IPS-18a (cell line): ENCODE measurements around the gene GABRR1.
A peak's percentile ranks its signal among the peaks of the same experiment; 100 is the strongest.

Experiments used
- H3K27ac ChIP-seq: one replicate; pipeline ENCODE4 v1.5.1; 2013; ENCODE audit warnings: low read length
- H3K27me3 ChIP-seq: one replicate; pipeline ENCODE4 v1.6.1; 2013; ENCODE audit warnings: mild to moderate bottlenecking, low read length; ENCODE audit not compliant: control insufficient read depth, insufficient read depth
- H3K36me3 ChIP-seq: one replicate; pipeline ENCODE4 v1.6.1; 2013; ENCODE audit warnings: low read depth, low read length; ENCODE audit not compliant: control insufficient read depth
- H3K4me1 ChIP-seq: one replicate; pipeline ENCODE4 v1.6.1; 2013; ENCODE audit warnings: low read depth, low read length; ENCODE audit not compliant: control insufficient read depth
- H3K4me3 ChIP-seq: one replicate; pipeline ENCODE4 v1.5.1; 2013; ENCODE audit warnings: low read length
- H3K9ac ChIP-seq: one replicate; pipeline ENCODE4 v1.6.1; 2013; ENCODE audit warnings: mild to moderate bottlenecking, low read length, moderate library complexity
- H3K9me3 ChIP-seq: one replicate; pipeline ENCODE4 v1.6.1; 2013; ENCODE audit warnings: low read depth, low read length; ENCODE audit not compliant: control insufficient read depth

The GABRR1 gene

DNA sequence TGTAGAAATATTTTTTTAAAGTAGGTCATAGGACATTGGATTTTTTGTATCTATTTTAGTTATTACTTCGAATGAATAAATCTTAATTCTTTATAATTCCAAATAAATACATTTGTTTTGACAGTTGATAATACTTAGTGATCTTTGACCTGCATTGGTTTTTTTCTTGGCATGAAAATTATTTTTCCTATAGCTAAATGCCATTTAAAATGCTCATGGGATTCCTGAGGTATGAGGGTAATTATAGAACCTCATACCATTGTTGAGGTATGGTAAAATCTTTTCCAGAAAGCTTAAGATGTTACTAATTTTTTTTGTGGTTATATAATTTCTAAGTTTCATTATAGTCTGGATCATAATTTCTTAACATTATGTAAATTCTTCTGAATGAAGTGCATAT lies 63.0 kb downstream of the GABRR1 start:
- Histone ChIP-seq H3K9me3 (no peaks in the 10 kb centered on the region), H3K4me1 (no peaks in the 10 kb centered on the region), H3K27me3 (no peaks in the 10 kb centered on the region), H3K4me3 (no peak overlapping the region), H3K27ac (no peak overlapping the region), H3K9ac (no peak overlapping the region), H3K36me3 (no peaks in the 10 kb centered on the region)

DNA sequence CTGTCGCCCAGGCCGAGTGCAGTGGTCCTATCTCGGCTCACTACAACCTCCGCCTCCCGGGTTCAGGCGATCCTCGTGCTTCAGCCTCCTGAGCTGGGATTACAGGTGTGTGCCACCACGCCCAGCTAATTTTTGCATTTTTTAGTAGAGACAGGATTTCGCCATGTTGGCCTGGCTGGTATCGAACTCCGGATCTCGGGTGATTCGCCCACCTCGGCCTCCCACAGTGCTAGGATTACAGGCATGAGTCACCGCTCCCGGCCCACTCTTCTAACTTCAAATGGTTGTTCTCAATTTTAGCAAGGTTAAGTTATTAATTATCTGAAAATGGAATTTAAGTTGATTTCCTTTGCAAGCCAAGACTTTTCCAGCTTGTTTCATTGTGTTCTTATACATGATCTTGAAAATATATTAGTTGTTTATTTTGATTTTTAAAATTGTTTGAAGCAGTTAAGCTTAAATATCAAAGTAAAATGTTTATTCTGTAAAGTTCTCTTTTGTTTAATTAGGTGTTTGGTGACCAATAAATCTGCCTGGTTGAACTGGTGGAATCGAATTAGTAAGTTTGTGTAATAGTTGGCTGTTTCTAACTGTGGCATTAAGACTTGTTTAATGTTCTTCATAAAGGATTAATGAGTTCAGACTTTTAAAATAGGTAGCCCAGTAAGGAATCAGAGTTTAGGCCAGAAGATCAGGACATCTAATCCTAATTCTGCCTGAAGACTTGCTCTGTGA lies 69.0 kb downstream of the GABRR1 start:
- Histone ChIP-seq H3K4me1 (peaks cover 6% of the 10 kb centered on the region), H3K36me3 (no peaks in the 10 kb centered on the region), H3K9me3 (no peaks in the 10 kb centered on the region), H3K27ac (no peak overlapping the region), H3K27me3 (peaks cover 50% of the 10 kb centered on the region), H3K9ac (no peak overlapping the region), H3K4me3 (no peak overlapping the region)

DNA sequence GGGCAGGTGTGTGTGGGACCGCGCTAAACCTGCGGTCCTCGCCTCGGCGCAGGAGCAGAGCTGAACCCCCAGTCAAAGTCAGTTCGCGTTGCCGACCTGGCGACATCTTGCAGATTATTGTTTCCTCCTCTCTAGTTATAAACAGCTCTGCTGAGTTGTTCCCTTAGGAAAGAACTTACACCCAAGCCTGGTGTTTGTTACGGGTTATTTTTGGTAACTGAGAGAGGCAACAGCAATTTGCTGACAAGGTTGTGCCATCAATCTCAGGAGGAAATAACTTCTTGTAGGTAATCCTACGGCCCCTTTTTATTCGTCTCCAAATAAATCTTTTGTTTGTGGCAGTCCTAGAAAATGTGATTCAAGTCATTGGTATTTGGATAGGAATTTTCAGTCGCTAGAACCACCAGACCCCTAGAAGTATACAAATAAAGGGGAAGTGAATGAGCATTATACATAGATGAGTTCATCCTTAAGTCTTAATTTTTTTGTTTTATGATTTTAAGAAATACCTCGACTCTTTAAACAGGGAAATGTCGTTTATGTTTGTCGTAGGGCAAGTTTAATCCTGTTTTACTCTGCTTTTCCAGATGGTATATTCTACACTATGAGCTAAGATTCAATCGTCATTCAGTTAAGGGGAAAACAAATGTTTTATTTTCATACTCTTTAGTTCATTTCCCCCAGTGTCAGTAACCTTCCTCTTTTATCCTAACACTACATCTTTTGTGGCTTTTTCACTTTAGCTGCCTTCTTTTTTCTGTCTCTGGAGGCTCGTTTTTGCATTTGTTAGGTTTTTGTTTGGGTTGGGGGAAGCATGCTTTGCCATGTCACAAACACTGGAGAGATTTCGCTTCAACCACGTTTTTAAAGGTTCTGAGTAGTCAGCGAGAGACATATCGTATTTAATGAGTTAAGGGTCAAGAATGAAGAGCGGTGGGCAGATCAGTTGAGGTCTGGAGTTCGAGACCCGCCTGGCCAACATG lies 70.1 kb downstream of the GABRR1 start:
- Histone ChIP-seq H3K27me3 (peaks cover 53% of the 10 kb centered on the region), H3K36me3 (no peaks in the 10 kb centered on the region), H3K4me1 (peaks cover 6% of the 10 kb centered on the region), H3K9ac (peak overlapping the region; percentile 50), H3K4me3 (peak overlapping the region; percentile 51), H3K27ac (no peak overlapping the region), H3K9me3 (no peaks in the 10 kb centered on the region)

DNA sequence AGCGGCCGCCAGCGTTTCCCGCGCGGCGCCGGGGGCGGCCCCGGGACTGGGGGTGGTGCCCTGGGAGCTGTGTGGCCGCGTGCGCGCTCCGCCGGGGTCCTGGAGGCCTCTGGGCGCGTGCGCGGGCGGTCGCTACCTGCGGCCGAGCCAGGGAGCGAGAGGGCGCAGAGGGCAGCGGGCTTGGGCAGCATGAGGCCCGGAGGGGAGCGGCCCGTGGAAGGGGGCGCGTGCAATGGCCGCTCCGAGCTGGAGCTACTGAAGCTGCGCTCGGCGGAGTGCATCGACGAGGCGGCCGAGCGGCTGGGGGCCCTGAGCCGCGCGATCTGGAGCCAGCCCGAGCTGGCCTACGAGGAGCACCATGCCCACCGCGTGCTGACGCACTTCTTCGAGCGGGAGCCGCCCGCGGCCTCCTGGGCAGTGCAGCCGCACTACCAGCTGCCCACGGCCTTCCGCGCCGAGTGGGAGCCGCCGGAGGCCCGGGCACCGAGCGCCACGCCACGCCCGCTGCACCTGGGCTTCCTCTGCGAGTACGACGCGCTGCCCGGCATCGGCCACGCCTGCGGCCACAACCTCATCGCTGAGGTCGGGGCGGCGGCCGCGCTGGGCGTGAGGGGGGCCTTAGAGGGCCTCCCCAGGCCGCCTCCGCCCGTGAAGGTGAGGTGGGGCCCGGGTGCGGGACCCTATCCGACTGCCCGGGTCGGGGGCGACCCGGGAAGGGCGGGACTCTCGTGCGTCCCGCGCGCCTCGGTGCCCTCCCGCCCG lies 71.0 kb downstream of the GABRR1 start, which contains the start of gene PM20D2:
Gene PM20D2 (plus strand): TSS at position 100 of the 762 bp plus-strand sequence. CDS start 90 bp downstream, at position 190.
- H3K27ac ChIP-seq = no peak within 1 kb of the TSS
- H3K4me3 ChIP-seq = peak within 1 kb of the TSS; percentile 51
- H3K9ac ChIP-seq = peak within 1 kb of the TSS; percentile 50
- peaks cover 53% of the 10 kb centered on the region for H3K27me3 ChIP-seq
- H3K4me1 ChIP-seq = peaks cover 6% of the 10 kb centered on the region
- no peaks in the 10 kb centered on the region for H3K36me3 ChIP-seq
- no peaks in the 10 kb centered on the region for H3K9me3 ChIP-seq

DNA sequence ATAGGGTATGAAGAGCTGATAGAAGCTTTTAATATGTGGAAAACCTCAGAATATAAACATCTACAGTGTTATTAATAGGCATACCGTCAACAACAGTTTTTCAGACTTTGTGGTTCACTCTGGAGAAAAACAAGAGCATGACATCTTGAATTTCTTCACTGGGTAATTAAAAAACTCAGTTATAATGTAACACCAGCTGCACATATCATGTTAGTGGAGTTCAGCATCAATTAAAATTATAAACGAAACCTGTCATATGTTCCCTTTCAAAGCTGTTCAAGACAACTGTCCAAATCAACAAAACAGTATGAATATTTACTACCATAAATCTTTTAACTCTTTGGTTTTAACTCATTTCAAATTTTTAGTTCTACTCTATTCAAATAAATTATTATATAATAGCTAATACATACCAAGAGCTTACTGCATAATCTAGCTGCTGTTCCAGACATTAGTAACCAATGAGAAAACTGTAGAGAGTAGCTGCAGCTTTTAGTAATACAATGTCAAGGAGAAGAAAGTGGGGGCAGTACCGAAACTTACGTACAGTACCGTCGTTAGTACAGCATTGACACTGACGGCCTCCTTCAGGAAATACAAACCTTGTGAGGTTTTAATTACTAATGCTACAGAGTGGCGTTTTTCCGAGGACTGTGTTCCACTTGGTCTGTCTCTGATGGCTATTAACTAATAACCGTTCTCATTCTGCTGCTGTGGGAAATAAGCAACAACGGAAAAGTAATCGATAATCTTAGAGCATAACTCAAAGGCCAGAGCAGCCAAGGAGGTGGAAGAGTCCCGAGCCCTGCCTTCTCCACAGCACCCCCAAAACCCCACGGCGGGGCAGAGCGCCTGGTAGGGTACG lies 71.8 kb downstream of the GABRR1 start:
- H3K9me3 ChIP-seq = no peaks in the 10 kb centered on the region
- H3K4me3 ChIP-seq = peak overlapping the region; percentile 51
- peaks cover 6% of the 10 kb centered on the region for H3K4me1 ChIP-seq
- H3K27me3 ChIP-seq = peaks cover 53% of the 10 kb centered on the region
- no peak overlapping the region for H3K27ac ChIP-seq
- peak overlapping the region; percentile 50 for H3K9ac ChIP-seq
- H3K36me3 ChIP-seq = no peaks in the 10 kb centered on the region

DNA sequence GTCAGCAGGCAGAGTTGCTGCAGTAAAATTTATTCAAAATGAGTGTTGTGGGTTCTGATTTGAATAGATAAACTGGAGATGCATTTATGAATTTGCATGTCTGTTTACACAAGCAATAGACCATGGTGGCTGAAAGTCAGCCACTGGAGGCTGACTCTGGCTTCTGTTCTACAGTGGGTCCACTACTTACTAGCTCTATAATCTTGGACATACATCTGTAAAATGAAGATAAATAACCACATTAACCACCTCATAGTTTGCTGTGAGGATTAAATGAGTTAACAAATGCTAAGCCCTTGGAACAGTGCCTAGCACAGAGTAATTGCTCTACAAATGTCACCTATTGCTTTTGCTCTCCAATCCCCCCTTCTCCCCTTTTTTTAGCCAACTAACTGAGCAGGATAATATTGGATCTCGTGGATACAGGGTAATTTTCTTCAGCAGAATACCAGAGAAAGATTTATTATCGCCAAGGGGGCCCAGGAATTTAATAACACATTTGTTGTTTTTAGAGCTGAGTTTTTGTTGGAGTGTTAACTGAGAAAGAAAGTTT lies 72.7 kb downstream of the GABRR1 start:
- H3K9me3 ChIP-seq = no peaks in the 10 kb centered on the region
- no peaks in the 10 kb centered on the region for H3K36me3 ChIP-seq
- H3K9ac ChIP-seq = no peak overlapping the region
- no peak overlapping the region for H3K4me3 ChIP-seq
- peaks cover 6% of the 10 kb centered on the region for H3K4me1 ChIP-seq
- no peak overlapping the region for H3K27ac ChIP-seq
- H3K27me3 ChIP-seq = peaks cover 56% of the 10 kb centered on the region

DNA sequence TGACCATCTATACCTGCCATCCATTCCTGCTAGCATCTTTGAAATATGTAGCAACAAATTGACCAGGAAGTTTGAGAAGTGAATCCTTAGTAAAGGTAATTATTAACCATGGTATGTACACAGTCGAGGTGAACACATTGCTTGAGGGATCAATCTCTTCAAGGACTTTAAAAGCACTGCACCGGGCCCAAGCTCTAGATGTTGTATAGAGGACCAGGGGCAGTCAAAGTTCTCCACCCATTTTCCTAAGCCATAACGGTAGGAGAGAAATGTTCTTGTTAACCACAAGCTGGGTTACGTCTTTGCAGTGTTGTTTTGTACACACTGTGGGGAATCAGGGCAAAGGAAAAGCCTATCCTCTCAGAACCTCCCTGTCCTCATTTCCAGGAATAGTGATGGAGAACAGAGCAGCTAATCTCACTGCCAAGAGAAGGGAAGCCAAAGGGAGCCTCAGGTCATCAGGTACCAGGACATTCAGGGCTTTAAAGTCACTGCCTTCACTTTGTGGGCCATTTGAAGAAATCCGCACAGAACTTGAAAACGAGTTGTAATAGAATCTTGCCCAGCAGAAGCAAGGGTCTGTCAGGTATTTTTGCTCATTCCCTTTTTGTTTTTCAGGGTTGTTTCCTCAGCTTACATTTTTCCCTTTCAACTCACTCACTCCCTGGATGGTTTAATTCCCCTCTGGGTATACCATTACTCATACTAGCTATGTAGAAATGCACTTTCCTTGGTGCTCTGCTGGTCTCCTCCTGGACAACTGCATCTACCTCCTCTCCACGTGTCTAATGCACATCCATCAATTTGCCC lies 76.6 kb downstream of the GABRR1 start:
- Histone ChIP-seq H3K36me3 (no peaks in the 10 kb centered on the region), H3K27me3 (peaks cover 52% of the 10 kb centered on the region), H3K27ac (no peak overlapping the region), H3K4me1 (no peaks in the 10 kb centered on the region), H3K9ac (no peak overlapping the region), H3K9me3 (no peaks in the 10 kb centered on the region), H3K4me3 (no peak overlapping the region)

DNA sequence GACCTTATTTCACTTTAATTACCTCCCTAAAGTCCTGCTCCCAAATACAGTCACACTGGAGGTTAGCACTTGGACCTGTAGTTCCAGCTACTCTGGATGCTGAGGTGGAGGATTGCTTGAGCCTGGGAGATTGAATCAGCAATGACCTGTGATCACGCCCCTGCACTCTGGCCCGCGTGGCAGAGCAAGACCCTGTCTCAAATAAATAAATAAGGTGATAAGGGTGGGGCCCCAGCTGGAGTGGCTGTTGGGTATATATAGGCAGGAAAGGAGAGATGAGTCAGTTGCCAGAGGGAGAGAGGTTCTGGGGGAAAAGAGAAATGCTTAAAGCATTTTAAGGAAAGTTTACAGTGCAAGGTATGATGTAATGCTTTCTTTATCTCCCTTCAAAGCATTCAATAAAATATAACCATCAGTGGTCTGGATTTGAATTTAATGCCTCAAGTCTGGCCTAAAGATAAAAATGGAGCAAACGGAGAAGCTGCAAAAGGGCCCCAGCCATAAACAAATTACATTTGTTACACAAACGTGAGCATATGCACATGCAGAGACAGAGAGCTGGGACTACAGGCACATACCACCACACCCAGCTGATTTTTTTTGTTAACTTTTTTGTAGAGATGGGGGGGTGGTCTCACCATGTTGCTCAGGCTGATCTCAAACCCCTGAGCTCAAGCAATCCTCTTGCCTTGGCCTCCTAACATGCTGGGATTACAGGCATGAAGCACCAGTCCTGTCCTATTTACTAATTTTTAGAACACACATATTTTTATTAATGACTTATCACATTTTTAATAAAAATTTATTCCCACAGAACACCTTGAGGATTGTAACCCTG lies 77.4 kb downstream of the GABRR1 start:
- Histone ChIP-seq H3K27ac (no peak overlapping the region), H3K27me3 (peaks cover 52% of the 10 kb centered on the region), H3K4me3 (no peak overlapping the region), H3K4me1 (peaks cover 1% of the 10 kb centered on the region), H3K36me3 (no peaks in the 10 kb centered on the region), H3K9me3 (no peaks in the 10 kb centered on the region), H3K9ac (no peak overlapping the region)

DNA sequence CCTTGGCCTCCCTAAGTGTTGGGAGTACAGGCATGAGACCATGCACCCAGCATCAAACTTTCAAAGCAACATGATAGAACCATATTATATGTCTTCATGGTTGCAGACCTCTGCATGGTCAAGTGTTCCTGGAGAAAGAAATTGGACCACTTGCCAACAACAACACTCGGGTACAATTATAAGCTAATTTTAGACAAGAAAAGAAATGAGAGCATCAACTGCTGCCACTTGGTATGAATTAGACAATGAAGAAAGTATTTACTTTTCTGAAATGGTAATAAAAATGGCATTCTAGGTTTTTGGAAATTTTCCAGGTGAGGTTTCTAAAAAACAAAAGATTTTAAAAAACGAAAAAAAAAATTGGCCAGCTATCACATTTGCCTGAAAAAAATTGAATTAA lies 79.0 kb downstream of the GABRR1 start:
- Histone ChIP-seq H3K27ac (no peak overlapping the region), H3K4me1 (peaks cover 14% of the 10 kb centered on the region), H3K4me3 (no peak overlapping the region), H3K9me3 (no peaks in the 10 kb centered on the region), H3K36me3 (no peaks in the 10 kb centered on the region), H3K27me3 (peaks cover 52% of the 10 kb centered on the region), H3K9ac (no peak overlapping the region)
